ENCODE data around the gene LIN37. TPM values are rescaled to one million over a fixed set of nuclear protein-coding genes. Genes with fewer than 3 reads are reported as not detected.

Gene LIN37
- polyA plus RNA-seq (2012; ENCODE audit: insufficient read depth, insufficient read length) = 23.6 TPM

- DNase-seq (ENCODE audit: low read depth, low spot score) = peak; percentile 99
- H3K4me3 ChIP-seq (ENCODE audit: low read length) = peak within 1 kb of the TSS; percentile 97
Observed at GRCh38 chr19:35748106-35749020, at the start of gene LIN37. Gene LIN37 (plus strand): TSS chr19:35748576. CDS start chr19:35748725, 149 bp downstream.

GRCh38 chr19:35702223-35703012 is 46.0 kb upstream of the LIN37 start:
- H3K4me3 ChIP-seq (ENCODE audit: low read length) = peak overlapping the region; percentile 75
- DNase-seq (ENCODE audit: low read depth, low spot score) = peak; percentile 99

GRCh38 chr19:35703343-35703742 is 45.0 kb upstream of the LIN37 start:
- no peak overlapping the region for H3K4me3 ChIP-seq (ENCODE audit: low read length)

GRCh38 chr19:35704218-35704617 is 44.2 kb upstream of the LIN37 start, which contains the start of gene ZBTB32:
Gene ZBTB32 (plus strand): TSS chr19:35704558. CDS start chr19:35714627, 10,069 bp downstream.
- no peak within 1 kb of the TSS for H3K4me3 ChIP-seq (ENCODE audit: low read length)
- no peak for DNase-seq (ENCODE audit: low read depth, low spot score)

More at GRCh38 chr19:35703343-35703742, 45.0 kb upstream of the LIN37 start:
- DNase-seq (ENCODE audit: low read depth, low spot score) = no peak

GRCh38 chr19:35708391-35708790 is 40.0 kb upstream of the LIN37 start:
- no peak for DNase-seq (ENCODE audit: low read depth, low spot score)
- no peak overlapping the region for H3K4me3 ChIP-seq (ENCODE audit: low read length)

GRCh38 chr19:35710784-35711723 is 37.3 kb upstream of the LIN37 start:
- no peak overlapping the region for H3K4me3 ChIP-seq (ENCODE audit: low read length)

GRCh38 chr19:35712567-35713505 is 35.5 kb upstream of the LIN37 start:
- DNase-seq (ENCODE audit: low read depth, low spot score) = no peak
- no peak overlapping the region for H3K4me3 ChIP-seq (ENCODE audit: low read length)

More at GRCh38 chr19:35710784-35711723, 37.3 kb upstream of the LIN37 start:
- no peak for DNase-seq (ENCODE audit: low read depth, low spot score)

GRCh38 chr19:35713506-35713850 is 34.9 kb upstream of the LIN37 start:
- no peak for DNase-seq (ENCODE audit: low read depth, low spot score)
- no peak overlapping the region for H3K4me3 ChIP-seq (ENCODE audit: low read length)

- no peak for DNase-seq (ENCODE audit: low read depth, low spot score)
- no peak overlapping the region for H3K4me3 ChIP-seq (ENCODE audit: low read length)
Observed at GRCh38 chr19:35713904-35714495, 34.4 kb upstream of the LIN37 start.

GRCh38 chr19:35714601-35715354 is 33.6 kb upstream of the LIN37 start:
- no peak overlapping the region for H3K4me3 ChIP-seq (ENCODE audit: low read length)
- no peak for DNase-seq (ENCODE audit: low read depth, low spot score)

- H3K4me3 ChIP-seq (ENCODE audit: low read length) = no peak overlapping the region
- no peak for DNase-seq (ENCODE audit: low read depth, low spot score)
Observed at GRCh38 chr19:35715355-35715809, 33.0 kb upstream of the LIN37 start.

GRCh38 chr19:35715981-35716800 is 32.2 kb upstream of the LIN37 start:
- no peak for DNase-seq (ENCODE audit: low read depth, low spot score)
- peak overlapping the region; percentile 81 for H3K4me3 ChIP-seq (ENCODE audit: low read length)

GRCh38 chr19:35716801-35717664 is 31.3 kb upstream of the LIN37 start:
- DNase-seq (ENCODE audit: low read depth, low spot score) = peak; percentile 95
- H3K4me3 ChIP-seq (ENCODE audit: low read length) = peak overlapping the region; percentile 81

GRCh38 chr19:35717665-35718344 is 30.6 kb upstream of the LIN37 start, which contains the start of gene KMT2B:
Gene KMT2B (plus strand): TSS chr19:35718003. CDS start chr19:35718019, 16 bp downstream.
- H3K4me3 ChIP-seq (ENCODE audit: low read length) = peak within 1 kb of the TSS; percentile 87
- DNase-seq (ENCODE audit: low read depth, low spot score) = no peak
